Trophoblast cell (in vitro differentiated cells and primary cell): Measurements from ENCODE around the gene ZBTB44.
A peak's percentile ranks its signal among the peaks of the same experiment; 100 is the strongest.

Source experiments
- DNase-seq, 2 donors: peaks; one replicate each; pipeline ENCODE4 v3.0.0-alpha.2; 2016
- H2AFZ ChIP-seq: 2 replicates; pipeline ENCODE4 v1.6.1; 2013; ENCODE audit warnings: low read length, moderate library complexity, mild to moderate bottlenecking; ENCODE audit not compliant: insufficient read depth, poor library complexity
- H2AK5ac ChIP-seq: 2 replicates; pipeline ENCODE4 v1.6.1; 2013; ENCODE audit warnings: mild to moderate bottlenecking, low read length
- H2BK120ac ChIP-seq: 2 replicates; pipeline ENCODE4 v1.6.1; 2013; ENCODE audit warnings: low read length, mild to moderate bottlenecking, moderate library complexity; ENCODE audit not compliant: insufficient read depth, poor library complexity
- H2BK12ac ChIP-seq: 2 replicates; pipeline ENCODE4 v1.6.1; 2013; ENCODE audit warnings: mild to moderate bottlenecking, low read length, moderate library complexity
- H2BK5ac ChIP-seq: 2 replicates; pipeline ENCODE4 v1.6.1; 2013; ENCODE audit warnings: low read length, low read depth, moderate library complexity, mild to moderate bottlenecking; ENCODE audit not compliant: poor library complexity
- H3K14ac ChIP-seq: 2 replicates; pipeline ENCODE4 v1.6.1; 2013; ENCODE audit warnings: mild to moderate bottlenecking, low read length
- H3K18ac ChIP-seq: 2 replicates; pipeline ENCODE4 v1.6.1; 2013; ENCODE audit warnings: mild to moderate bottlenecking, low read length
- H3K23ac ChIP-seq: 2 replicates; pipeline ENCODE4 v1.6.1; 2013; ENCODE audit warnings: low read length
- H3K27ac ChIP-seq: 2 replicates; pipeline ENCODE4 v1.5.1; 2013; ENCODE audit warnings: low read depth, mild to moderate bottlenecking, inconsistent platforms, low read length, moderate library complexity
- H3K27me3 ChIP-seq: 2 replicates; pipeline ENCODE4 v1.6.1; 2013; ENCODE audit warnings: inconsistent platforms, mild to moderate bottlenecking, low read length, moderate library complexity; ENCODE audit not compliant: insufficient read depth
- H3K36me3 ChIP-seq, 2 experiments: 1 replicate in 1 of 2; 2 replicates in 1 of 2; pipeline ENCODE4 v1.6.1; 2013; ENCODE audit warnings: low read length in 2 of 2, mild to moderate bottlenecking in 2 of 2, moderate library complexity in 1 of 2; ENCODE audit not compliant: insufficient read depth in 2 of 2, control insufficient read depth in 1 of 2
- H3K4ac ChIP-seq: 2 replicates; pipeline ENCODE4 v1.6.1; 2013; ENCODE audit warnings: low read depth, mild to moderate bottlenecking, low read length, moderate library complexity
- H3K4me1 ChIP-seq, 2 experiments: 1 replicate in 1 of 2; 2 replicates in 1 of 2; pipeline ENCODE4 v1.6.1; 2013; ENCODE audit warnings: low read length in 2 of 2, mild to moderate bottlenecking in 2 of 2, moderate library complexity in 1 of 2; ENCODE audit not compliant: insufficient read depth in 2 of 2, control insufficient read depth in 1 of 2
- H3K4me2 ChIP-seq: 2 replicates; pipeline ENCODE4 v1.6.1; 2013; ENCODE audit warnings: inconsistent platforms, mild to moderate bottlenecking, low read length, moderate library complexity
- H3K4me3 ChIP-seq: 2 replicates; pipeline ENCODE4 v1.5.1; 2013; ENCODE audit warnings: mild to moderate bottlenecking, low read depth, low read length, inconsistent platforms
- H3K79me1 ChIP-seq: one replicate; pipeline ENCODE4 v1.6.1; 2013; ENCODE audit warnings: low read length
- H3K79me2 ChIP-seq: 2 replicates; pipeline ENCODE4 v1.6.1; 2013; ENCODE audit warnings: low read length, mild to moderate bottlenecking; ENCODE audit not compliant: control insufficient read depth, insufficient read depth, poor library complexity
- H3K9ac ChIP-seq: 2 replicates; pipeline ENCODE4 v1.6.1; 2013; ENCODE audit warnings: mild to moderate bottlenecking, low read length
- H3K9me3 ChIP-seq: 2 replicates; pipeline ENCODE4 v1.6.1; 2013; ENCODE audit warnings: low read depth, mild to moderate bottlenecking, control low read depth, inconsistent platforms, low read length; ENCODE audit not compliant: insufficient read depth
- H4K12ac ChIP-seq: 2 replicates; pipeline ENCODE4 v1.6.1; 2013; ENCODE audit warnings: low read depth, mild to moderate bottlenecking, low read length, moderate library complexity
- H4K8ac ChIP-seq: 2 replicates; pipeline ENCODE4 v1.6.1; 2013; ENCODE audit warnings: low read depth, mild to moderate bottlenecking, low read length, moderate library complexity
- H4K91ac ChIP-seq: one replicate; pipeline ENCODE4 v1.6.1; 2013; ENCODE audit warnings: low read depth, mild to moderate bottlenecking, low read length, moderate library complexity
- WGBS: extraction: QIAGEN DNeasy Blood & Tissue Kit; methylation state at CpG from one replicate; pipeline ENCODE4 v1.1.7; 2013; ENCODE audit warnings: missing lambda C conversion rate; ENCODE audit not compliant: insufficient read length, insufficient coverage; ENCODE audit errors: extremely low coverage; 5-methylcytosine and 5-hydroxymethylcytosine counted together

ZBTB44 gene

GRCh38 chr11:130344841-130345240, 30.1 kb upstream of the ZBTB44 start:
- no peak overlapping the region for H2BK12ac ChIP-seq
- H3K79me1 ChIP-seq: no peaks in the 10 kb centered on the region
- no peak overlapping the region for H3K27ac ChIP-seq
- no peak overlapping the region for H4K91ac ChIP-seq
- no peak overlapping the region for H3K4me3 ChIP-seq
- H3K36me3 ChIP-seq: no peaks in the 10 kb centered on the region
- WGBS: no CpG with 5 or more reads among the region's 1 CpG
- no peak overlapping the region for H2BK120ac ChIP-seq
- no peak overlapping the region for H4K12ac ChIP-seq
- no peak overlapping the region for H3K4ac ChIP-seq
- H2AK5ac ChIP-seq: no peak overlapping the region
- H3K18ac ChIP-seq: no peak overlapping the region
- no peak overlapping the region for H3K14ac ChIP-seq
- no peak overlapping the region for H2AFZ ChIP-seq
- H2BK5ac ChIP-seq: no peak overlapping the region
- no peak overlapping the region for H3K23ac ChIP-seq
- H3K9me3 ChIP-seq: no peaks in the 10 kb centered on the region
- H3K9ac ChIP-seq: no peak overlapping the region
- H3K4me2 ChIP-seq: no peak overlapping the region
- no peak for DNase-seq
- H3K27me3 ChIP-seq: no peaks in the 10 kb centered on the region
- no peaks in the 10 kb centered on the region for H3K4me1 ChIP-seq
- H3K79me2 ChIP-seq: no peaks in the 10 kb centered on the region
- no peak overlapping the region for H4K8ac ChIP-seq

GRCh38 chr11:130340671-130341319, 26.1 kb upstream of the ZBTB44 start:
- no peak overlapping the region for H4K91ac ChIP-seq
- H3K79me2 ChIP-seq: no peaks in the 10 kb centered on the region
- H3K4me2 ChIP-seq: no peak overlapping the region
- H3K14ac ChIP-seq: no peak overlapping the region
- no peaks in the 10 kb centered on the region for H3K36me3 ChIP-seq
- no peaks in the 10 kb centered on the region for H3K4me1 ChIP-seq
- peaks cover 2% of the 10 kb centered on the region for H3K9me3 ChIP-seq
- H3K9ac ChIP-seq: no peak overlapping the region
- no peaks in the 10 kb centered on the region for H3K79me1 ChIP-seq
- no peak overlapping the region for H2AFZ ChIP-seq
- H3K23ac ChIP-seq: no peak overlapping the region
- no peak overlapping the region for H3K27ac ChIP-seq
- no peak overlapping the region for H3K4me3 ChIP-seq
- H3K4ac ChIP-seq: no peak overlapping the region
- no peak overlapping the region for H2BK120ac ChIP-seq
- no peak overlapping the region for H2AK5ac ChIP-seq
- H4K12ac ChIP-seq: no peak overlapping the region
- DNase-seq: no peak
- 100% methylated on average over 1 of the region's 3 CpGs for WGBS
- no peak overlapping the region for H4K8ac ChIP-seq
- no peaks in the 10 kb centered on the region for H3K27me3 ChIP-seq
- H2BK5ac ChIP-seq: no peak overlapping the region
- no peak overlapping the region for H3K18ac ChIP-seq
- H2BK12ac ChIP-seq: no peak overlapping the region

GRCh38 chr11:130338667-130339066, 23.9 kb upstream of the ZBTB44 start:
- Histone ChIP-seq H3K4ac (no peak overlapping the region), H4K91ac (no peak overlapping the region), H2AFZ (no peak overlapping the region), H2BK12ac (no peak overlapping the region), H3K14ac (no peak overlapping the region), H4K8ac (no peak overlapping the region), H3K4me2 (no peak overlapping the region), H2BK120ac (no peak overlapping the region), H3K18ac (no peak overlapping the region), H3K79me1 (no peaks in the 10 kb centered on the region), H2BK5ac (no peak overlapping the region), H3K4me1 (no peaks in the 10 kb centered on the region), H3K79me2 (no peaks in the 10 kb centered on the region), H2AK5ac (no peak overlapping the region), H4K12ac (no peak overlapping the region), H3K4me3 (no peak overlapping the region), H3K27me3 (no peaks in the 10 kb centered on the region), H3K9ac (no peak overlapping the region), H3K9me3 (peaks cover 2% of the 10 kb centered on the region), H3K23ac (no peak overlapping the region), H3K27ac (no peak overlapping the region), H3K36me3 (no peaks in the 10 kb centered on the region)
- no peak for DNase-seq
- no CpG with 5 or more reads among the region's 3 CpGs for WGBS

GRCh38 chr11:130337281-130338089, 22.8 kb upstream of the ZBTB44 start:
- H3K18ac ChIP-seq: no peak overlapping the region

More at GRCh38 chr11:130337281-130338089, 22.8 kb upstream of the ZBTB44 start:
- peaks cover 2% of the 10 kb centered on the region for H3K9me3 ChIP-seq
- H3K4me2 ChIP-seq: no peak overlapping the region
- H4K12ac ChIP-seq: no peak overlapping the region
- H3K23ac ChIP-seq: no peak overlapping the region
- H3K27me3 ChIP-seq: no peaks in the 10 kb centered on the region
- no peak overlapping the region for H2BK5ac ChIP-seq
- H3K4me3 ChIP-seq: peak overlapping the region; percentile 25
- H3K79me1 ChIP-seq: no peaks in the 10 kb centered on the region
- no peak overlapping the region for H3K9ac ChIP-seq
- H4K8ac ChIP-seq: no peak overlapping the region
- H3K36me3 ChIP-seq: no peaks in the 10 kb centered on the region
- H2BK120ac ChIP-seq: no peak overlapping the region
- H2BK12ac ChIP-seq: no peak overlapping the region
- H4K91ac ChIP-seq: no peak overlapping the region
- no peak for DNase-seq
- H3K4ac ChIP-seq: no peak overlapping the region
- H3K27ac ChIP-seq: no peak overlapping the region
- no peak overlapping the region for H2AFZ ChIP-seq
- no peak overlapping the region for H3K14ac ChIP-seq
- WGBS: no CpG with 5 or more reads among the region's 36 CpGs
- H2AK5ac ChIP-seq: no peak overlapping the region
- H3K4me1 ChIP-seq: no peaks in the 10 kb centered on the region
- no peaks in the 10 kb centered on the region for H3K79me2 ChIP-seq
